Endothelial cell of umbilical vein (primary cell): ENCODE measurements around the gene HTRA2.

Experiments used
- CTCF ChIP-seq, 2 donors: IDR thresholded peaks; 1 replicate in 1 of 2; 2 replicates in 1 of 2; pipeline ENCODE4 v1.5.1; 2011; ENCODE audit warnings: low read length in 2 of 2, mild to moderate bottlenecking in 2 of 2, moderate library complexity in 2 of 2, control low read depth in 1 of 2, inconsistent platforms in 1 of 2, low read depth in 1 of 2; ENCODE audit not compliant: insufficient read depth in 1 of 2; ENCODE audit errors: extremely low read depth in 1 of 2
- POLR2A ChIP-seq: IDR thresholded peaks from 2 replicates; pipeline ENCODE4 v1.6.1; 2012; ENCODE audit warnings: low read depth, mild to moderate bottlenecking, control low read depth, low read length

GRCh38 chr2:74526649-74527230, 3.0 kb upstream of the HTRA2 start:
- TF ChIP-seq POLR2A (no peak), CTCF (IDR thresholded peaks at IDR 0.05; ENCODE audit: extremely low read depth in 1 of 2, insufficient read depth in 1 of 2, low read depth in 1 of 2, low read length in 2 of 2) (no peak)
